ENCODE data around the gene PNPLA7. TPM values are rescaled to one million over a fixed set of nuclear protein-coding genes. Genes with fewer than 3 reads are reported as not detected.

The PNPLA7 gene
- total RNA-seq, 1 donor from 2014 or later: 0.06 TPM

GRCh38 chr9:137488906-137489305 lies 61.3 kb downstream of the PNPLA7 start:
- TF ChIP-seq, protein P1, sequence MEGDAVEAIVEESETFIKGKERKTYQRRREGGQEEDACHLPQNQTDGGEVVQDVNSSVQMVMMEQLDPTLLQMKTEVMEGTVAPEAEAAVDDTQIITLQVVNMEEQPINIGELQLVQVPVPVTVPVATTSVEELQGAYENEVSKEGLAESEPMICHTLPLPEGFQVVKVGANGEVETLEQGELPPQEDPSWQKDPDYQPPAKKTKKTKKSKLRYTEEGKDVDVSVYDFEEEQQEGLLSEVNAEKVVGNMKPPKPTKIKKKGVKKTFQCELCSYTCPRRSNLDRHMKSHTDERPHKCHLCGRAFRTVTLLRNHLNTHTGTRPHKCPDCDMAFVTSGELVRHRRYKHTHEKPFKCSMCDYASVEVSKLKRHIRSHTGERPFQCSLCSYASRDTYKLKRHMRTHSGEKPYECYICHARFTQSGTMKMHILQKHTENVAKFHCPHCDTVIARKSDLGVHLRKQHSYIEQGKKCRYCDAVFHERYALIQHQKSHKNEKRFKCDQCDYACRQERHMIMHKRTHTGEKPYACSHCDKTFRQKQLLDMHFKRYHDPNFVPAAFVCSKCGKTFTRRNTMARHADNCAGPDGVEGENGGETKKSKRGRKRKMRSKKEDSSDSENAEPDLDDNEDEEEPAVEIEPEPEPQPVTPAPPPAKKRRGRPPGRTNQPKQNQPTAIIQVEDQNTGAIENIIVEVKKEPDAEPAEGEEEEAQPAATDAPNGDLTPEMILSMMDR (conservative IDR thresholded peaks at IDR 0.05; ENCODE audit: low read depth, low read length): no peak
- DNase-seq (ENCODE audit: low read depth): no peak
- H3K4me3 ChIP-seq (ENCODE audit: low read depth, low read length): no peak overlapping the region

DNA sequence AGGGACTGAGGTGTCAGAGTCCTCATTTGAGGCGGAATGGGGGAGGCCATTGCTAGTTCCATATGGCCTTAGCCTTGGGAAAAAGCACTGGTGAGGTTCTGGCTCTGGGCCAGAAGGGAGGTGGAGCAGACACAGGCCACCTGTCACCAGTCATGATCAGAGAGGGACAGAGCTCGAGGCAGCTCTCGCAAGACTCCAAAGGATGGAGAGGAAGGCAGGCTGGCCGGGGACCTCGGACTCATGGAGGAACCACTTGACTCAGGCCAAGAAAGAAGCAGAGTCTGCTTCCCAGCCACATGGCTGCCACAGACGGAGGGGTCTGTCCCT lies 61.9 kb downstream of the PNPLA7 start:
- DNase-seq (ENCODE audit: low read depth): no peak
- no peak overlapping the region for H3K4me3 ChIP-seq (ENCODE audit: low read depth, low read length)
- TF ChIP-seq, protein P1 (conservative IDR thresholded peaks at IDR 0.05; ENCODE audit: low read depth, low read length): no peak

DNA sequence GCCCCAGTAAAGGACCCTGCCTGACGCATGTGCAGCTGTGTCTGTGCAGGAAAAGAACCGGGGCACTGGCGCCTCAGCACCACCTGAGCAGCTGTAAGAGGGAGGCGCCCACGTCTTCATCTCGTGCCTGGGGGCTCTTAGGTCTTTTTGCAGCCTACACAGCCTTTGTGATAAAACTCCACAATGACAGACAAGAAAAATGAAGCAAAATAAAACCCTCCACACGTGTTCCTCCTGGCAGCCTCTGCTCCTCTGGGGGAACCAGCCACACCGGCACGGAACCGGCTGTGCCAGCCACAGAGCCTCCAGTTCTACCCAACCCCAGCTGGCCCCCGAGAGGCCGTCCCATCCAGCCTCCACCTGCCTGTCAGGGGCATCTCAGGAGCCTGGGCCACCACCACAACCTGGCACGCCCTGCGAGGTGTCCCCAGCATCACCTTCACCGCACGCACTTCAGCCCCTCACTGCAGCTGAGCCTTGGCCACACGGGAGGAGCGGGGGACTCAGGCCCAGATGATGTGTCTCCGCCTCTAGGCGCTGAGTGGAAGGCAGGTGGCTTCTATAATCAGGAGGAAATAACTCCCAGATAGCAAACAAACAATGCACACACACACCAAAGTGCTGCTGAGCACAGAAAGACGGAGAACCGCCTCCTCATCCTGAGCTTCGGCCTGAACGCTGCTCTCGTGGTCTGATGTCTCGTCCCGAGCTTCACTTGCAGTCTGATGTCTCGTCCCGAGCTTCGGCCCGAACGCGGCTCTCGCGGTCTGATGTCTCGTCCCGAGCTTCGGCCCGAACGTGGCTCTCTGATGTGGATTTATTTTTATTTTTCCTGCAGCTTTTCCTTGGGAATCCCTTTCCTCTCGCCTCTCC lies 62.5 kb downstream of the PNPLA7 start:
- no peak for DNase-seq (ENCODE audit: low read depth)
- TF ChIP-seq, protein P1 (conservative IDR thresholded peaks at IDR 0.05; ENCODE audit: low read depth, low read length): no peak
- H3K4me3 ChIP-seq (ENCODE audit: low read depth, low read length): no peak overlapping the region

- no peak overlapping the region for H3K4me3 ChIP-seq (ENCODE audit: low read depth, low read length)
- DNase-seq (ENCODE audit: low read depth): no peak
- TF ChIP-seq, protein P1 (conservative IDR thresholded peaks at IDR 0.05; ENCODE audit: low read depth, low read length): no peak
Observed at GRCh38 chr9:137486545-137487453, 63.4 kb downstream of the PNPLA7 start.

DNA sequence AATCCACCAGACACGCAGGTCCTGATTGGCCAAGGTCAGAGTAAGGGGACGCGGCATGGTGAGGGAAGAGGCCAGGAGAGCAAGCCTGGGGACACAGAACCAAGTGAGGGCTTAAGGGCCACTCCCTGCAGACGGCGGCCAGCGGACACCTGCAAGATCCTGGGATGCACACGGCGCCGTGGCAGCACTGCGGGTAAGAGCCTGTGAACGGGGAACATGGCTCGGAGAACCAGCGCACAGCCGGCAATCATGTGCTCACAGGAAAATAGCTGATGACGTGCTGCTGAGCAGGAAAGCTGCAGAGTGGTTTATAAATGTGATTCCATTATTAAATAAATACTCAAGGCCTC lies 64.1 kb downstream of the PNPLA7 start:
- TF ChIP-seq, protein P1 (conservative IDR thresholded peaks at IDR 0.05; ENCODE audit: low read depth, low read length): no peak
- no peak for DNase-seq (ENCODE audit: low read depth)
- H3K4me3 ChIP-seq (ENCODE audit: low read depth, low read length): no peak overlapping the region

DNA sequence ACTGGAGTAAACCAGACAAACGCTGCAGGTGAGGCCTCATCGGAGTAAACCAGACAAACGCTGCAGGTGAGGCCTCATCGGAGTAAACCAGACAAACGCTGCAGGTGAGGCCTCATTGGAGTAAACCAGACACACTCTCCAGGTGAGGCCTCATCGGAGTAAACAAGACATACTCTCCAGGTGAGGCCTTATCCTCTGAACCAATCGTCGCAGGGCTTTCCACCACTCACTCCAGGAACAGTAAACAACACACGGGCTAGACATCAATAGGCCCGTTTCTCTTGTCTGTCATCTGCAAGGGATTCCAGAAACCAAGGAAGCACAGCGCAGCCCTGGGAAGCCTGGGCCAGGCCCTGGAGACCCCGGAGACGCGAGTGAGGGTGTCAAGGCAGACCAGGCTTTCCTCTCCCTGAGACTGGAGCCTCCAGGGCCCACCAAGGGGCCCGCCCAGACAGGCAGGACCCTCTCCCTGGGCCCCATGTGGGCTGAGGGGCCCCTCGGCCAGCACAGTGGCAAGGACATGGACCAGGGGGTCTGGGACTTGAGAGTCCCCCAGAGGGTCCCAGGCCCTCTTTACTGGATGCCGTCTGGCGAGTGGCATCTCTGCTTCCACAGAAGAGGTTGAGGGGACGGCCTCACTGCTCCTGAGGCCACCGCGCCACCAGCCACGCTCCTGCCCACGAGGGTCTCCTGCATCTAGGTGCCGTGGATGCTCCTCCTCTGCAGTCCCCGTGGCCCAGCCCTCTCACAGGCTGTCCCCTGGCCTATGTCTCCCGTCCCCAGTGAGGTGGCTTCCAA lies 64.7 kb downstream of the PNPLA7 start:
- no peak overlapping the region for H3K4me3 ChIP-seq (ENCODE audit: low read depth, low read length)
- no peak for DNase-seq (ENCODE audit: low read depth)
- TF ChIP-seq, protein P1 (conservative IDR thresholded peaks at IDR 0.05; ENCODE audit: low read depth, low read length): no peak

All from epithelial cell of proximal tubule (primary cell).